H1 (cell line): ENCODE measurements around the gene ADA. TPM values are rescaled to one million over a fixed set of nuclear protein-coding genes. Genes with fewer than 3 reads are reported as not detected.

Experiments used
- CTCF ChIA-PET: fragments of 300-600 bp; sonication (Branson Sonifier 250); formaldehyde crosslinking; loops from one replicate; lab custom pipeline; 2021; ENCODE audit not compliant: partially characterized antibody; lab: Charles Lee
- POLR2A ChIA-PET: fragments of 300-600 bp; sonication (Branson Sonifier 250); formaldehyde crosslinking; loops from one replicate; lab custom pipeline; 2021; ENCODE audit warnings: inconsistent platforms; ENCODE audit not compliant: partially characterized antibody; lab: Charles Lee
- DNase-seq, 2 experiments: peaks; one replicate each; pipeline versions ENCODE4 v3.0.0 to v3.0.0-alpha.2; 2010 to 2022; ENCODE audit warnings: low spot score in 2 of 2, low read depth in 1 of 2, mixed read lengths in 1 of 2
- FAIRE-seq: peaks from 2 replicates; lab custom pipeline; 2011; peaks lifted over from hg19 to GRCh38; lab: Jason Lieb, UNC
- H2AFZ ChIP-seq: 2 replicates; pipeline ENCODE4 v1.8.1; 2012; ENCODE audit warnings: low read length, inconsistent platforms
- H2AK5ac ChIP-seq: 2 replicates; pipeline ENCODE4 v1.6.1; 2013; ENCODE audit warnings: low read depth, low read length
- H2BK120ac ChIP-seq: replicated peaks from 2 replicates; pipeline ENCODE3; 2013; ENCODE audit warnings: low read depth, low read length, inconsistent platforms
- H2BK12ac ChIP-seq: 2 replicates; pipeline ENCODE4 v1.6.1; 2013; ENCODE audit warnings: low read depth, low read length
- H2BK15ac ChIP-seq: 2 replicates; pipeline ENCODE4 v1.6.1; 2013; ENCODE audit warnings: low read length
- H2BK20ac ChIP-seq: 2 replicates; pipeline ENCODE4 v1.6.1; 2013; ENCODE audit warnings: low read length
- H2BK5ac ChIP-seq: 2 replicates; pipeline ENCODE4 v1.6.1; 2013; ENCODE audit warnings: low read depth, low read length
- H3K14ac ChIP-seq: 2 replicates; pipeline ENCODE4 v1.6.1; 2013; ENCODE audit warnings: inconsistent platforms; ENCODE audit not compliant: insufficient read length
- H3K18ac ChIP-seq: 2 replicates; pipeline ENCODE4 v1.6.1; 2013; ENCODE audit warnings: low read length; ENCODE audit errors: extremely low read depth
- H3K23ac ChIP-seq: 2 replicates; pipeline ENCODE4 v1.6.1; 2013; ENCODE audit warnings: inconsistent platforms; ENCODE audit not compliant: insufficient read length
- H3K23me2 ChIP-seq: 2 replicates; pipeline ENCODE4 v1.6.1; 2013; ENCODE audit warnings: low read depth, low read length
- H3K27ac ChIP-seq: 2 replicates; pipeline ENCODE4 v1.6.1; 2011; ENCODE audit warnings: low read depth, low read length, inconsistent platforms
- H3K27me3 ChIP-seq, 4 experiments: replicated peaks in 1 of 4; 1 replicate in 1 of 4; 2 replicates in 3 of 4; pipeline versions ENCODE4 v1.6.1 to v1.8.1; 2011 to 2013; ENCODE audit warnings: low read length in 3 of 4, mild to moderate bottlenecking in 3 of 4, inconsistent platforms in 2 of 4, mixed read lengths in 2 of 4, moderate library complexity in 1 of 4; ENCODE audit not compliant: control insufficient read depth in 3 of 4, insufficient read depth in 3 of 4; ENCODE audit errors: extremely low read depth in 1 of 4
- H3K36me3 ChIP-seq, 4 experiments: 2 replicates each; pipeline versions ENCODE4 v1.6.1 to v1.8.1; 2011 to 2013; ENCODE audit warnings: mild to moderate bottlenecking in 4 of 4, low read length in 3 of 4, moderate library complexity in 2 of 4, control low read depth in 1 of 4, inconsistent platforms in 1 of 4; ENCODE audit not compliant: insufficient read depth in 4 of 4, control insufficient read depth in 2 of 4
- H3K4ac ChIP-seq: replicated peaks from 2 replicates; pipeline ENCODE3; 2013; ENCODE audit warnings: low read length, low read depth, mixed read lengths, inconsistent platforms; ENCODE audit not compliant: insufficient read length
- H3K4me1 ChIP-seq, 4 experiments: replicated peaks in 1 of 4; 1 replicate in 1 of 4; 2 replicates in 3 of 4; pipeline versions ENCODE4 v1.6.1 to v1.8.1; 2011 to 2013; ENCODE audit warnings: low read length in 3 of 4, inconsistent platforms in 2 of 4, mixed read lengths in 1 of 4; ENCODE audit not compliant: insufficient read depth in 4 of 4, control insufficient read depth in 3 of 4
- H3K4me2 ChIP-seq, 2 experiments: 2 replicates each; pipeline versions ENCODE4 v1.6.1 to v1.8.1; 2011 to 2013; ENCODE audit warnings: low read depth in 2 of 2, low read length in 2 of 2, control low read depth in 1 of 2, inconsistent platforms in 1 of 2, mild to moderate bottlenecking in 1 of 2; ENCODE audit not compliant: insufficient read depth in 1 of 2
- H3K4me3 ChIP-seq, 4 experiments: fragments of 200-600, 300-600 bp in 1 of 4; sonication (generic), shearing (Covaris generic), sonication (Bioruptor Twin) in 1 of 4; 2 replicates each; pipeline versions ENCODE4 v1.5.1 to v1.8.1; 2011 to 2016; ENCODE audit warnings: low read length in 4 of 4, low read depth in 3 of 4, control low read depth in 2 of 4, inconsistent platforms in 2 of 4, mild to moderate bottlenecking in 2 of 4, mixed read lengths in 1 of 4, moderate library complexity in 1 of 4; ENCODE audit not compliant: insufficient read depth in 2 of 4; ENCODE audit errors: extremely low read depth in 1 of 4
- H3K56ac ChIP-seq: replicated peaks from 2 replicates; pipeline ENCODE3; 2013; ENCODE audit warnings: low read depth, mild to moderate bottlenecking, mixed read lengths, low read length, inconsistent platforms; ENCODE audit not compliant: insufficient read length
- H3K79me1 ChIP-seq: 2 replicates; pipeline ENCODE4 v1.6.1; 2013; ENCODE audit warnings: low read depth, low read length, control low read depth
- H3K79me2 ChIP-seq, 2 experiments: 2 replicates each; pipeline versions ENCODE4 v1.6.1 to v1.8.1; 2012 to 2013; ENCODE audit warnings: low read length in 2 of 2, mild to moderate bottlenecking in 2 of 2, inconsistent platforms in 1 of 2; ENCODE audit not compliant: insufficient read depth in 2 of 2, control insufficient read depth in 1 of 2
- H3K9ac ChIP-seq, 4 experiments: replicated peaks in 1 of 4; 1 replicate in 1 of 4; 2 replicates in 3 of 4; pipeline versions ENCODE4 v1.6.1 to v1.8.1; 2011 to 2013; ENCODE audit warnings: low read depth in 3 of 4, low read length in 3 of 4, control low read depth in 2 of 4, mild to moderate bottlenecking in 2 of 4, moderate library complexity in 2 of 4, inconsistent platforms in 1 of 4; ENCODE audit errors: extremely low read depth in 1 of 4
- H3K9me3 ChIP-seq, 2 experiments: 2 replicates each; pipeline versions ENCODE4 v1.6.1 to v1.8.1; 2012 to 2013; ENCODE audit warnings: mild to moderate bottlenecking in 2 of 2, moderate library complexity in 2 of 2, control low read depth in 1 of 2, inconsistent platforms in 1 of 2, low read depth in 1 of 2, low read length in 1 of 2, mixed read lengths in 1 of 2; ENCODE audit not compliant: insufficient read depth in 2 of 2
- H4K20me1 ChIP-seq, 2 experiments: replicated peaks in 1 of 2; 2 replicates each; pipeline versions ENCODE3 to v1.8.1; 2011 to 2013; ENCODE audit warnings: inconsistent platforms in 2 of 2, low read length in 2 of 2, mild to moderate bottlenecking in 1 of 2; ENCODE audit not compliant: insufficient read depth in 2 of 2, control insufficient read depth in 1 of 2
- H4K5ac ChIP-seq: 2 replicates; pipeline ENCODE4 v1.6.1; 2013; ENCODE audit warnings: low read length, low read depth, mixed read lengths, inconsistent platforms; ENCODE audit not compliant: insufficient read length
- H4K8ac ChIP-seq: 2 replicates; pipeline ENCODE4 v1.8.0; 2013; ENCODE audit warnings: mild to moderate bottlenecking, moderate library complexity, low read length, inconsistent platforms; ENCODE audit not compliant: insufficient read depth; ENCODE audit errors: extremely low read depth
- H4K91ac ChIP-seq: replicated peaks from 2 replicates; pipeline ENCODE3; 2013; ENCODE audit warnings: low read length, mixed read lengths, inconsistent platforms; ENCODE audit not compliant: insufficient read length
- CTBP2 ChIP-seq: IDR thresholded peaks from 2 replicates; pipeline ENCODE4 v1.7.0; 2011; ENCODE audit warnings: borderline replicate concordance, mild to moderate bottlenecking, moderate library complexity, mixed read lengths, low read length; ENCODE audit not compliant: insufficient read depth, insufficient read length
- WGBS, 2 experiments: shearing (Covaris generic) in 1 of 2; methylation state at CpG; one replicate each; pipeline versions ENCODE4 v1.1.6 to v1.1.7; 2013 to 2015; ENCODE audit warnings: low lambda C conversion rate in 2 of 2, mixed read lengths in 2 of 2, inconsistent platforms in 1 of 2, low coverage in 1 of 2, missing lambda C conversion rate in 1 of 2; ENCODE audit not compliant: insufficient replicate concordance in 2 of 2, insufficient coverage in 1 of 2, insufficient read length in 1 of 2; ENCODE audit errors: extremely low coverage in 1 of 2, missing lambda C conversion rate in 1 of 2; 5-methylcytosine and 5-hydroxymethylcytosine counted together
- polyA plus RNA-seq, 7 experiments: library from polyadenylated mRNA; depleted of rRNA in 3 of 7; stranded (reverse) in 5 of 7; unstranded in 2 of 7; fragments of >200 nt in 5 of 7; fragments of 200-250 nt in 2 of 7; gene quantifications; 1 replicate in 5 of 7; 2 replicates in 1 of 7; 4 replicates in 1 of 7; pipeline versions ENCODE4 v1.2.1 to v1.2.3, GENCODE V29; 2011 to 2013; ENCODE audit warnings: missing spikeins in 2 of 7, mixed read lengths in 2 of 7
- total RNA-seq: library from RNA; stranded (reverse); fragmentation: NEBNext Ultra II Directional; extraction: Animal tissue kit (Norgen Biotek cat#: 25700); gene quantifications from 2 replicates; pipeline ENCODE4 v1.2.1, GENCODE V29; 2021

The ADA gene
- total and polyA plus RNA-seq, 2 of the 8 experiments (the other 6 are each of a cell fraction or from before 2014, with no cell fraction given): 19.9 to 32.8 TPM

- ChIA-PET POLR2A (no interaction called here), CTCF (interaction anchor here (0.8 to 2.6 kb wide), 5 partner anchors 9 to 83 kb away, joined by 4 to 31 read pairs (median 10); no protein-coding TSS in a partner anchor)
- Histone ChIP-seq H3K79me1 (no peaks in the 10 kb centered on the region), H3K4me2 (no peak overlapping the region), H4K8ac (no peak overlapping the region), H3K27ac (no peak overlapping the region), H2BK20ac (no peak overlapping the region), H4K5ac (no peak overlapping the region), H2BK120ac (no peak overlapping the region), H3K14ac (no peak overlapping the region), H3K4me1 (peaks cover 12 to 23% (median 17%) of the 10 kb centered on the region in 4 experiments), H3K4me3 (no peak overlapping the region), H3K9me3 (no peaks in the 10 kb centered on the region), H2AK5ac (no peak overlapping the region), H4K20me1 (no peaks in the 10 kb centered on the region), H2BK15ac (no peak overlapping the region), H3K56ac (no peak overlapping the region), H3K27me3 (no peaks in the 10 kb centered on the region; a peak in 1 of 7 replicates), H3K23me2 (no peaks in the 10 kb centered on the region), H2BK5ac (no peak overlapping the region), H3K4ac (no peak overlapping the region), H3K23ac (no peak overlapping the region), H3K79me2 (no peaks in the 10 kb centered on the region), H3K36me3 (no peaks in the 10 kb centered on the region), H4K91ac (no peak overlapping the region), H2AFZ (no peak overlapping the region), H3K9ac (no peak overlapping the region), H3K18ac (no peak overlapping the region), H2BK12ac (no peak overlapping the region)
- DNase-seq (no peak), FAIRE-seq (no peak)
- 95% methylated on average over 1 of the region's 1 CpG; no CpG with 5 or more reads in 1 of the 2 experiments for WGBS, 2 experiments
- no peak for TF ChIP-seq CTBP2
These were observed 51.8 kb downstream of the ADA start for GRCh38 chr20:44599715-44600114.
